Measurements from ENCODE around the gene KIF24. TPM values are rescaled to one million over a fixed set of nuclear protein-coding genes. Genes with fewer than 3 reads are reported as not detected.

KIF24 gene
- total and polyA plus RNA-seq, 2 of the 4 experiments (the other 2 are of a cell fraction) = 1.4 to 3.0 TPM

DNA sequence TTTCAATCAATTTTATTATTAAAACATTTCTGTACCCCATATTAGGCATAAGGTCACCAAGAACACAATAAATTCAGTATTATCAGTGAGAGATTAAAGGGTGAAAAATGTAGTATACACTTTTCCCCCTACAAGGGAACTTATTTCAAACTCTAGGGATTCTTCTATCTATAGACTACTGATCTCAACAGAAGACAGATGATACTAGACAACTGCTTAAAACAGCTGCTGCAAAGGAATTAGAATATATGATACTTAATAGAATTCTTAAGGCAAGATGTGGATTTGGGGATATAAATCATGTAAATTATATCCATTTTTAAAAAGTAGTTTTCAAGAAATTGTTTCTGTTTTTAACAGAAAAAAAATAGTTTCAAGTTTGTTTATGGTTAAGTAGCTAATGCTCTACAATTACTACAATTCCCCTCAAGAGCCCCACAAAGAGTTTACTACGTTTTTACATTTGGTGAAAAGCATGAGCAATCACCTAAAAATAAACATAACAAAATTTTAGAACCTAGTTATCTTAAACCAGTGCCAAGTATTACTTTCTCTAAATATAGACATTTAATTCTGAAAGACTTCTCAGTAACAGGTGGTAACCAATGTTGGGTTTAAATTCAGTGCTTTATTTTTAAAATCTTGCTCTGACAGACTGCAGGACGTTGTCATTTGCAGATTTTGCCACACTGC is 6.0 kb downstream of the KIF24 start:
- Histone ChIP-seq H4K8ac (ENCODE audit: low read depth in 2 of 2, low read length in 2 of 2) (no peak overlapping the region), H3K79me1 (ENCODE audit: low read depth in 1 of 2, low read length in 2 of 2) (peaks cover 35 to 51% of the 10 kb centered on the region in 2 experiments), H3K9ac (ENCODE audit: low read depth, low read length) (no peak overlapping the region), H2BK120ac (ENCODE audit: low read depth, low read length) (no peak overlapping the region), H4K20me1 (ENCODE audit: insufficient read depth, low read length) (no peaks in the 10 kb centered on the region), H4K91ac (ENCODE audit: insufficient read depth, low read depth, low read length) (no peak overlapping the region), H3K18ac (ENCODE audit: low read depth, low read length) (no peak overlapping the region), H3K14ac (replicated peaks; ENCODE audit: low read depth, low read length) (no peak overlapping the region), H3K23ac (ENCODE audit: low read depth, low read length) (no peak overlapping the region), H2BK5ac (ENCODE audit: low read depth, low read length, poor library complexity, severe bottlenecking) (no peak overlapping the region), H2AFZ (replicated peaks; ENCODE audit: low read length, poor library complexity) (no peak overlapping the region), H3K4me3 (ENCODE audit: insufficient read depth, low read depth, low read length) (no peak overlapping the region), H2AK5ac (ENCODE audit: low read depth, low read length) (no peak overlapping the region), H3K9me1 (ENCODE audit: insufficient read depth, low read length) (peaks cover 7% of the 10 kb centered on the region), H3K4me2 (ENCODE audit: low read depth, low read length) (no peak overlapping the region), H3K27ac (ENCODE audit: insufficient read depth, low read length) (no peak overlapping the region), H3K9me3 (ENCODE audit: control insufficient read depth, insufficient read depth, low read length) (no peaks in the 10 kb centered on the region), H3K27me3 (ENCODE audit: control insufficient read depth, insufficient read depth, low read length) (no peaks in the 10 kb centered on the region), H4K5ac (ENCODE audit: low read depth, low read length) (no peak overlapping the region), H3K36me3 (ENCODE audit: control insufficient read depth, insufficient read depth, low read length) (no peaks in the 10 kb centered on the region), H3K4ac (ENCODE audit: low read depth, low read length) (no peak overlapping the region), H2BK15ac (ENCODE audit: low read depth, low read length) (no peak overlapping the region), H2AK9ac (replicated peaks; ENCODE audit: low read depth, low read length, poor library complexity) (no peak overlapping the region), H3K56ac (ENCODE audit: extremely low read depth, insufficient read depth, low read length) (no peak overlapping the region), H3K4me1 (ENCODE audit: control insufficient read depth, insufficient read depth, low read length) (peaks cover 7% of the 10 kb centered on the region), H2BK20ac (ENCODE audit: low read depth, low read length) (no peak overlapping the region)
- DNase-seq (peak; percentile 23), ATAC-seq (ENCODE audit: low read depth) (no peak)
- TF ChIP-seq FOS (IDR thresholded peaks at IDR 0.05; ENCODE audit: low read depth, low read length) (no peak), ELK1 (IDR thresholded peaks at IDR 0.05; ENCODE audit: borderline replicate concordance, low read depth, low read length) (no peak), CHD1 (IDR thresholded peaks at IDR 0.05; ENCODE audit: low read depth, low read length) (no peak), BHLHE40 (IDR thresholded peaks at IDR 0.05; ENCODE audit: low read depth, low read length) (no peak), NFE2L2 (IDR thresholded peaks at IDR 0.05; ENCODE audit: low read depth, low read length) (no peak), USF2 (IDR thresholded peaks at IDR 0.05; ENCODE audit: low read depth, low read length) (no peak), MAFK (IDR thresholded peaks at IDR 0.05; ENCODE audit: low read depth, low read length) (no peak), CEBPB (IDR thresholded peaks at IDR 0.05; ENCODE audit: low read depth, low read length) (no peak), RFX5 (IDR thresholded peaks at IDR 0.05; ENCODE audit: low read depth, low read length) (no peak), RAD21 (IDR thresholded peaks at IDR 0.05; ENCODE audit: low read length) (no peak), POLR2A (IDR thresholded peaks at IDR 0.05; ENCODE audit: low read depth, low read length) (no peak)
- TF ChIP-seq, protein P1, sequence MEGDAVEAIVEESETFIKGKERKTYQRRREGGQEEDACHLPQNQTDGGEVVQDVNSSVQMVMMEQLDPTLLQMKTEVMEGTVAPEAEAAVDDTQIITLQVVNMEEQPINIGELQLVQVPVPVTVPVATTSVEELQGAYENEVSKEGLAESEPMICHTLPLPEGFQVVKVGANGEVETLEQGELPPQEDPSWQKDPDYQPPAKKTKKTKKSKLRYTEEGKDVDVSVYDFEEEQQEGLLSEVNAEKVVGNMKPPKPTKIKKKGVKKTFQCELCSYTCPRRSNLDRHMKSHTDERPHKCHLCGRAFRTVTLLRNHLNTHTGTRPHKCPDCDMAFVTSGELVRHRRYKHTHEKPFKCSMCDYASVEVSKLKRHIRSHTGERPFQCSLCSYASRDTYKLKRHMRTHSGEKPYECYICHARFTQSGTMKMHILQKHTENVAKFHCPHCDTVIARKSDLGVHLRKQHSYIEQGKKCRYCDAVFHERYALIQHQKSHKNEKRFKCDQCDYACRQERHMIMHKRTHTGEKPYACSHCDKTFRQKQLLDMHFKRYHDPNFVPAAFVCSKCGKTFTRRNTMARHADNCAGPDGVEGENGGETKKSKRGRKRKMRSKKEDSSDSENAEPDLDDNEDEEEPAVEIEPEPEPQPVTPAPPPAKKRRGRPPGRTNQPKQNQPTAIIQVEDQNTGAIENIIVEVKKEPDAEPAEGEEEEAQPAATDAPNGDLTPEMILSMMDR (conservative IDR thresholded peaks at IDR 0.05; ENCODE audit: low read depth, low read length) = no peak
- ChIA-PET POLR2A (ENCODE audit: unreplicated experiment) (no interaction called here), CTCF (no interaction called here)
- dilution Hi-C loops (cut with HindIII; ENCODE audit: low sequenced_read_pairs, unreplicated experiment) = no loop called here
- WGBS, 2 experiments (ENCODE audit: extremely low coverage in 2 of 2, insufficient read length in 1 of 2) = 57% methylated on average over 1 of the region's 2 CpGs; no CpG with 5 or more reads in 1 of the 2 experiments
- no TSS peak for BruUV-seq (replicated peaks)
- intact Hi-C loops (cut with micrococcal nuclease) = loop anchor here (10.0 kb wide), 1 partner anchor 198 kb away; the partner anchor contains the start of gene DCAF12
- in situ Hi-C loops (cut with MboI; ENCODE audit: low sequenced_read_pairs) = no loop called here
